ENCODE results near the gene UQCRC1. TPM values are rescaled to one million over a fixed set of nuclear protein-coding genes. Genes with fewer than 3 reads are reported as not detected.

UQCRC1 gene
- total RNA-seq, 1 experiment from 2014 or later, result 278 TPM

- BruUV-seq (replicated peaks), result no TSS peak
- no peaks in the 10 kb centered on the region for H3K4me1 ChIP-seq
- H3K4me3 ChIP-seq (ENCODE audit: low read depth, low read length), result no peak overlapping the region
- Mint-ChIP-seq H3K36me3 (ENCODE audit: insufficient read depth, unreplicated experiment) (no peaks in the 10 kb centered on the region), H3K9me3 (ENCODE audit: unreplicated experiment) (no peaks in the 10 kb centered on the region), H3K4me3 (ENCODE audit: unreplicated experiment) (no peak overlapping the region), H3K4me1 (ENCODE audit: low read depth, unreplicated experiment) (no peaks in the 10 kb centered on the region), H3K27me3 (ENCODE audit: insufficient read depth, unreplicated experiment) (no peaks in the 10 kb centered on the region), H3K27ac (ENCODE audit: unreplicated experiment) (no peak overlapping the region)
- no peak for DNase-seq
- TF ChIP-seq CTCF (IDR thresholded peaks at IDR 0.05; ENCODE audit: insufficient read depth in 1 of 2, low read depth in 1 of 2, low read length in 1 of 2, severe bottlenecking in 1 of 2, unreplicated experiment in 1 of 2), result no peak
- H3K36me3 ChIP-seq (ENCODE audit: control insufficient read depth, insufficient read depth, low read length), result no peaks in the 10 kb centered on the region
- POLR2A ChIA-PET, result no interaction called here
- CTCF ChIA-PET, result interaction anchor here (0.5 kb wide), 1 partner anchor 124 kb away, joined by 4 read pairs; no protein-coding TSS in a partner anchor
- H3K27me3 ChIP-seq (replicated peaks; ENCODE audit: control insufficient read depth, insufficient read depth, low read length), result no peaks in the 10 kb centered on the region
- intact Hi-C loops (cut with micrococcal nuclease; ENCODE audit: unreplicated experiment), result no loop called here
- H3K9me3 ChIP-seq, result no peaks in the 10 kb centered on the region
Measured at GRCh38 chr3:48581621-48582481, 27.6 kb downstream of the UQCRC1 start.

- H3K36me3 ChIP-seq (ENCODE audit: control insufficient read depth, insufficient read depth, low read length), result no peaks in the 10 kb centered on the region
- Mint-ChIP-seq H3K9me3 (ENCODE audit: unreplicated experiment) (no peaks in the 10 kb centered on the region), H3K4me3 (ENCODE audit: unreplicated experiment) (no peak overlapping the region), H3K36me3 (ENCODE audit: insufficient read depth, unreplicated experiment) (no peaks in the 10 kb centered on the region), H3K27ac (ENCODE audit: unreplicated experiment) (no peak overlapping the region), H3K27me3 (ENCODE audit: insufficient read depth, unreplicated experiment) (no peaks in the 10 kb centered on the region), H3K4me1 (ENCODE audit: low read depth, unreplicated experiment) (no peaks in the 10 kb centered on the region)
- intact Hi-C loops (cut with micrococcal nuclease; ENCODE audit: unreplicated experiment), result no loop called here
- no peaks in the 10 kb centered on the region for H3K27me3 ChIP-seq (replicated peaks; ENCODE audit: control insufficient read depth, insufficient read depth, low read length)
- no peak for DNase-seq
- no peaks in the 10 kb centered on the region for H3K4me1 ChIP-seq
- TF ChIP-seq CTCF (IDR thresholded peaks at IDR 0.05; ENCODE audit: insufficient read depth in 1 of 2, low read depth in 1 of 2, low read length in 1 of 2, severe bottlenecking in 1 of 2, unreplicated experiment in 1 of 2), result no peak
- ChIA-PET CTCF (no interaction called here), POLR2A (no interaction called here)
- H3K4me3 ChIP-seq (ENCODE audit: low read depth, low read length), result no peak overlapping the region
- H3K9me3 ChIP-seq, result no peaks in the 10 kb centered on the region
- no TSS peak for BruUV-seq (replicated peaks)
Measured at GRCh38 chr3:48576647-48577046, 32.8 kb downstream of the UQCRC1 start.

DNA sequence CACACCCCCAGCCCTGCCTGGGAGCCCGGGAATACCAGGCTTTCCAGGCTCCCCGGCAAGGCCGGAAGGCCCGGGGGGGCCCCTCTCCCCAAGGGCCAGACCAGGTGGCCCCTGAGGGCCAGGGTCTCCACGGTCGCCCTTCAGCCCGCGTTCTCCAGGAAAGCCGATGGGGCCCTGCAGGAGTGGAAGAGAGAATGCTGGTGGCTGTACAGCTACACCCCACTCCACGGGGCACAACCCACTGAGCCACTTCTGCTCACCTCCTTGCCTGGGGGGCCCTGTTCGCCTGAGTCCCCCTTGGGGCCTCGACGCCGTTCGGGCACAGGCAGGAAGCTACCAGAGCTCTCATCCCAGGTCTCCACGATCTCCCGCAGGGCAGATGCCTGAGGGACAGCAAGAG lies 34.1 kb downstream of the UQCRC1 start:
- no peak for TF ChIP-seq CTCF (IDR thresholded peaks at IDR 0.05; ENCODE audit: insufficient read depth in 1 of 2, low read depth in 1 of 2, low read length in 1 of 2, severe bottlenecking in 1 of 2, unreplicated experiment in 1 of 2)
- Mint-ChIP-seq H3K4me1 (ENCODE audit: low read depth, unreplicated experiment) (no peaks in the 10 kb centered on the region), H3K27me3 (ENCODE audit: insufficient read depth, unreplicated experiment) (no peaks in the 10 kb centered on the region), H3K4me3 (ENCODE audit: unreplicated experiment) (no peak overlapping the region), H3K27ac (ENCODE audit: unreplicated experiment) (no peak overlapping the region), H3K36me3 (ENCODE audit: insufficient read depth, unreplicated experiment) (no peaks in the 10 kb centered on the region), H3K9me3 (ENCODE audit: unreplicated experiment) (no peaks in the 10 kb centered on the region)
- no peaks in the 10 kb centered on the region for H3K36me3 ChIP-seq (ENCODE audit: control insufficient read depth, insufficient read depth, low read length)
- ChIA-PET POLR2A (no interaction called here), CTCF (interaction anchor here (0.6 kb wide), 1 partner anchor 60 kb away, joined by 4 read pairs; the partner anchor contains the start of gene SLC26A6)
- no peak overlapping the region for H3K4me3 ChIP-seq (ENCODE audit: low read depth, low read length)
- no peak for DNase-seq
- H3K27me3 ChIP-seq (replicated peaks; ENCODE audit: control insufficient read depth, insufficient read depth, low read length), result no peaks in the 10 kb centered on the region
- no peaks in the 10 kb centered on the region for H3K4me1 ChIP-seq
- H3K9me3 ChIP-seq, result no peaks in the 10 kb centered on the region
- intact Hi-C loops (cut with micrococcal nuclease; ENCODE audit: unreplicated experiment), result no loop called here
- BruUV-seq (replicated peaks), result no TSS peak

All from Caco-2 (cell line).